ENCODE measurements around the gene TOLLIP. TPM values are rescaled to one million over a fixed set of nuclear protein-coding genes. Genes with fewer than 3 reads are reported as not detected.
A peak's percentile ranks its signal among the peaks of the same experiment; 100 is the strongest.

The TOLLIP gene
- total RNA-seq, 1 experiment from 2014 or later, result 32.3 TPM

GRCh38 chr11:1225386-1226225 lies 83.8 kb downstream of the TOLLIP start:
- H3K79me1 ChIP-seq (ENCODE audit: insufficient read depth, low read depth, low read length, poor library complexity, severe bottlenecking), result no peaks in the 10 kb centered on the region
- H2BK120ac ChIP-seq (ENCODE audit: low read depth, low read length, poor library complexity, severe bottlenecking), result no peak overlapping the region
- no peak overlapping the region for H3K4me3 Mint-ChIP-seq
- no peak overlapping the region for H3K4ac ChIP-seq (ENCODE audit: low read depth, low read length)
- H2BK20ac ChIP-seq (ENCODE audit: low read depth, low read length, poor library complexity, severe bottlenecking), result no peak overlapping the region
- no peak overlapping the region for H3K23ac ChIP-seq (ENCODE audit: insufficient read length, low read depth, low read length)
- peaks cover 3% of the 10 kb centered on the region for H4K20me1 ChIP-seq (ENCODE audit: control insufficient read depth, insufficient read depth, insufficient read length)
- no peaks in the 10 kb centered on the region for H3K36me3 Mint-ChIP-seq (ENCODE audit: insufficient read depth in 1 of 3, low read depth in 3 of 3)
- no peak overlapping the region for H3K9ac ChIP-seq (ENCODE audit: extremely low read depth, insufficient read length, low read length)
- DNase-seq, result peak; percentile 31
- H3K79me2 ChIP-seq (ENCODE audit: insufficient read depth, low read length), result no peaks in the 10 kb centered on the region
- no peak overlapping the region for H4K91ac ChIP-seq (ENCODE audit: insufficient read length, low read depth, low read length)
- no peaks in the 10 kb centered on the region for H3K9me3 Mint-ChIP-seq
- H4K8ac ChIP-seq (replicated peaks; ENCODE audit: insufficient read length, low read depth, low read length), result no peak overlapping the region
- TF ChIP-seq CTCF (conservative IDR thresholded peaks at IDR 0.05), result no peak
- no peak overlapping the region for H2AFZ ChIP-seq (ENCODE audit: low read length)
- no peak overlapping the region for H2BK12ac ChIP-seq (ENCODE audit: insufficient read length, low read depth, low read length)
- no peak overlapping the region for H2AK5ac ChIP-seq (ENCODE audit: insufficient read length, low read length)
- H3K27me3 ChIP-seq (ENCODE audit: insufficient read depth, low read length), result no peaks in the 10 kb centered on the region
- H3K56ac ChIP-seq (ENCODE audit: insufficient read length, low read depth, low read length), result no peak overlapping the region
- no peak overlapping the region for H3K14ac ChIP-seq (ENCODE audit: insufficient read depth, low read length)
- WGBS (ENCODE audit: extremely low coverage, insufficient read length, low lambda C conversion rate), result no CpG with 5 or more reads among the region's 29 CpGs
- H3K23me2 ChIP-seq (ENCODE audit: insufficient read length, low read depth, low read length, poor library complexity, severe bottlenecking), result no peaks in the 10 kb centered on the region
- H3K27ac ChIP-seq (ENCODE audit: insufficient read length, low read depth, low read length), result no peak overlapping the region
- H3T11ph ChIP-seq (ENCODE audit: low read length), result no peak overlapping the region
- H3K4me1 ChIP-seq (ENCODE audit: insufficient read depth, low read length), result no peaks in the 10 kb centered on the region; the same call in 1 of the 2 replicates
- H2BK15ac ChIP-seq (ENCODE audit: low read depth, low read length), result no peak overlapping the region
- H3K4me2 ChIP-seq (ENCODE audit: insufficient read depth, insufficient read length, low read length), result no peak overlapping the region
- no peaks in the 10 kb centered on the region for H3K9me3 ChIP-seq (ENCODE audit: control insufficient read depth, low read depth, low read length)
- H2BK5ac ChIP-seq (ENCODE audit: insufficient read length, low read length), result no peak overlapping the region
- H3K27me3 Mint-ChIP-seq (ENCODE audit: low read depth), result peaks cover 3% of the 10 kb centered on the region; the same call in 1 of the 2 replicates
- H3K27ac Mint-ChIP-seq, result no peak overlapping the region
- peaks cover 3 to 11% of the 10 kb centered on the region in 2 experiments; a peak in 2 of 4 replicates for H3K4me1 Mint-ChIP-seq
- H4K5ac ChIP-seq (ENCODE audit: insufficient read length, low read depth, low read length), result no peak overlapping the region
- no peak overlapping the region for H3K18ac ChIP-seq (ENCODE audit: insufficient read length, low read depth, low read length)

Data from H9 (cell line).